Upper lobe of left lung (tissue), 6 donors: Measurements from ENCODE around the gene BTRC. TPM values are rescaled to one million over a fixed set of nuclear protein-coding genes. Genes with fewer than 3 reads are reported as not detected.

ENCODE experiments used
- ATAC-seq, 2 donors: fragments of 200-7000 bp; cut with Tn5 transposase; one replicate each; pipeline ENCODE4 v1.9.1; 2022; ENCODE audit warnings: mild to moderate bottlenecking in 2 of 2, moderate library complexity in 2 of 2; ENCODE audit not compliant: low FRiP score in 2 of 2
- DNase-seq, 2 donors: peaks; one replicate each; pipeline ENCODE4 v3.0.0-alpha.2; 2019 to 2020
- H3K27ac ChIP-seq, 4 donors: fragments of 200-600 bp; sonication (generic); one replicate each; pipeline ENCODE4 v1.5.1; 2016 to 2019
- H3K27me3 ChIP-seq, 4 donors: fragments of 200-600 bp; sonication (generic); one replicate each; pipeline ENCODE4 v1.5.1; 2017 to 2019
- H3K36me3 ChIP-seq, 4 donors: fragments of 200-600 bp; sonication (generic); one replicate each; pipeline ENCODE4 v1.5.1; 2016 to 2019
- H3K4me1 ChIP-seq, 4 donors: fragments of 200-600 bp; sonication (generic); one replicate each; pipeline ENCODE4 v1.5.1; 2018 to 2019
- H3K4me3 ChIP-seq, 4 donors: fragments of 200-600 bp; sonication (generic); one replicate each; pipeline ENCODE4 v1.5.1; 2017 to 2019; ENCODE audit warnings: mild to moderate bottlenecking in 2 of 4, moderate library complexity in 1 of 4
- H3K9me3 ChIP-seq, 4 donors: fragments of 200-600 bp; sonication (generic); one replicate each; pipeline ENCODE4 v1.5.1; 2018 to 2019
- EP300 ChIP-seq, 4 donors: sonication (generic); formaldehyde crosslinking; IDR thresholded peaks; one replicate each; pipeline ENCODE4 v1.5.1; 2017; ENCODE audit warnings: antibody characterized with exemption in 4 of 4, control low read depth in 2 of 4
- POLR2A ChIP-seq, 4 donors: fragments of 450-650 bp; IDR thresholded peaks; one replicate each; pipeline ENCODE4 v1.5.1; 2016 to 2017; ENCODE audit warnings: antibody characterized with exemption in 4 of 4, mild to moderate bottlenecking in 2 of 4
- POLR2AphosphoS5 ChIP-seq, 2 donors: sonication (generic); formaldehyde crosslinking; IDR thresholded peaks; one replicate each; pipeline ENCODE4 v1.5.1; 2017; ENCODE audit warnings: antibody characterized with exemption in 2 of 2
- WGBS, 2 donors: methylation state at CpG; one replicate each; pipeline ENCODE4 v1.1.5; 2017 to 2018; 5-methylcytosine and 5-hydroxymethylcytosine counted together
- total RNA-seq, 6 donors: library from RNA; depleted of rRNA in 4 of 6; stranded (reverse); fragments of >200 nt in 4 of 6; gene quantifications; one replicate each; pipeline versions ENCODE4 v1.1.0 to v1.2.1, GENCODE V29; 2016 to 2021
- TF ChIP-seq, protein P1 (sequence below), 6 experiments: fragments of 450-650 bp in 4 of 6; fragments of 200-600 bp in 2 of 6; sonication (generic) in 2 of 6; IDR thresholded peaks; one replicate each; pipeline ENCODE4 v1.5.1; 2016 to 2019; ENCODE audit warnings: antibody characterized with exemption in 6 of 6
- donor health status: DM: no; HTN: no; CAD: no; lungs with moderate emphysema.
- donor health status: DM: no; HTN: yes; CAD: no; lungs with severe emphysema.

Gene BTRC
- total RNA-seq, 6 donors from 2014 or later, result 8.5 to 21.0 (median 11.6) TPM

DNA sequence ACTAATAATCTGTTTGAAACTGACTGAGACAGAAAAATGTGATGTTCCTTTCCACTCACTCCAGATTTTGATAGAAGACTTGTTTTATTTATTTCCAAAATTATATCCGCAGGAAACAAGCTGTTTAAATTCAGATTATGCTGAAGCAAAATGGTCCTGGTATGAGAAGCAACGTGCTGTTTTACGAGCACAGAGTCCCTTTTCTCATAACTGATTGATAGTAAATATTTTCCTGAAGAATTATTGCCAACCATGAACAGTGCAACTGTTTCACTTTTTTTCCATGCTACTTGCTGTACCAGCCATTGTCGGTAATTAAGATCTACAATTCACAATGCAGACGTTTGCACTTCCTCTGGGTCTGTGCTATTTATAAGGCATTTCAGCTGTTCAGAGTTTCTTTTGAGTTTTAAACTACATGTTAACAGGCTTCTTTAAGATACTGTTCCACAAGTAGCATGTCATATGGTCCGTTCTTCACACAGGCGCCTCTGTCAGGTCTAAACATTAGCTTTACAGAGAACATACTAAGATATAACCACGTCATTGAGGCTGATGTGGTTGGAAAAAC is 130.3 kb downstream of the BTRC start:
- Histone ChIP-seq H3K4me3 (no peak overlapping the region), H3K27me3 (no peaks in the 10 kb centered on the region), H3K36me3 (no peaks in the 10 kb centered on the region), H3K27ac (no peak overlapping the region), H3K9me3 (no peaks in the 10 kb centered on the region), H3K4me1 (peaks cover 0 to 9% (median 3%) of the 10 kb centered on the region in 4 donors)
- ATAC-seq (no peak), DNase-seq (no peak)
- WGBS, 2 donors, result 67 to 72% methylated on average over 8 of the region's 8 CpGs
- TF ChIP-seq POLR2AphosphoS5 (IDR thresholded peaks at IDR 0.05) (no peak), POLR2A (IDR thresholded peaks at IDR 0.05) (no peak), EP300 (IDR thresholded peaks at IDR 0.05) (no peak)
- TF ChIP-seq, protein P1, sequence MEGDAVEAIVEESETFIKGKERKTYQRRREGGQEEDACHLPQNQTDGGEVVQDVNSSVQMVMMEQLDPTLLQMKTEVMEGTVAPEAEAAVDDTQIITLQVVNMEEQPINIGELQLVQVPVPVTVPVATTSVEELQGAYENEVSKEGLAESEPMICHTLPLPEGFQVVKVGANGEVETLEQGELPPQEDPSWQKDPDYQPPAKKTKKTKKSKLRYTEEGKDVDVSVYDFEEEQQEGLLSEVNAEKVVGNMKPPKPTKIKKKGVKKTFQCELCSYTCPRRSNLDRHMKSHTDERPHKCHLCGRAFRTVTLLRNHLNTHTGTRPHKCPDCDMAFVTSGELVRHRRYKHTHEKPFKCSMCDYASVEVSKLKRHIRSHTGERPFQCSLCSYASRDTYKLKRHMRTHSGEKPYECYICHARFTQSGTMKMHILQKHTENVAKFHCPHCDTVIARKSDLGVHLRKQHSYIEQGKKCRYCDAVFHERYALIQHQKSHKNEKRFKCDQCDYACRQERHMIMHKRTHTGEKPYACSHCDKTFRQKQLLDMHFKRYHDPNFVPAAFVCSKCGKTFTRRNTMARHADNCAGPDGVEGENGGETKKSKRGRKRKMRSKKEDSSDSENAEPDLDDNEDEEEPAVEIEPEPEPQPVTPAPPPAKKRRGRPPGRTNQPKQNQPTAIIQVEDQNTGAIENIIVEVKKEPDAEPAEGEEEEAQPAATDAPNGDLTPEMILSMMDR (IDR thresholded peaks at IDR 0.05), result no peak

DNA sequence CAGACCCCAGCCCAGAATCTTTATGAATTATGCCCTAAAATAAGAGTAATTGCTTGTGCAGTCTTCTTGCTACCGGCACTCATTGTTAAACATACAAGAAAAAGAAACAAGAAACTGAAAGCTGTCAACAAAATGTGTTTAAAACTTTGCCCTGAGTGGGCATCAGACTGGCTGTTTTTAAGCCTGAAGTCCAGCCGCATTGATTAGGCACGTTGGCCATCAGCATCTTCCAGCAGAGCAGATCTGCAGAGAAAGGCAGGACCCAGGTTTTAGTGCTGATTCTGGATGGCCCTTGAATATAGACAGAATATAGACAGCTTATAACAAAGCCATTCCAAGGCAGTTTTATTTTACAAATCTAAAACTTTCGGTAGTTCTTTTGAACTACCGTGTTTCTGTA is 131.2 kb downstream of the BTRC start:
- ATAC-seq, result no peak
- Histone ChIP-seq H3K36me3 (no peaks in the 10 kb centered on the region), H3K27ac (no peak overlapping the region), H3K4me1 (peaks cover 0 to 9% (median 6%) of the 10 kb centered on the region in 4 donors), H3K4me3 (no peak overlapping the region), H3K27me3 (no peaks in the 10 kb centered on the region), H3K9me3 (no peaks in the 10 kb centered on the region)
- DNase-seq, result no peak
- WGBS, 2 donors, result 86 to 89% methylated on average over 5 of the region's 5 CpGs
- TF ChIP-seq EP300 (IDR thresholded peaks at IDR 0.05), result no peak
- TF ChIP-seq, protein P1 (IDR thresholded peaks at IDR 0.05), result no peak
- TF ChIP-seq POLR2A (IDR thresholded peaks at IDR 0.05), result no peak
- no peak for TF ChIP-seq POLR2AphosphoS5 (IDR thresholded peaks at IDR 0.05)

- H3K9me3 ChIP-seq, result no peaks in the 10 kb centered on the region
- H3K27ac ChIP-seq, result no peak overlapping the region
- no peaks in the 10 kb centered on the region for H3K36me3 ChIP-seq
- TF ChIP-seq EP300 (IDR thresholded peaks at IDR 0.05) (no peak), POLR2AphosphoS5 (IDR thresholded peaks at IDR 0.05) (peak in 1 of 2 donors; percentile 27), POLR2A (IDR thresholded peaks at IDR 0.05) (no peak)
- TF ChIP-seq, protein P1 (IDR thresholded peaks at IDR 0.05), result no peak
- H3K4me3 ChIP-seq, result no peak overlapping the region
- WGBS, 2 donors, result 73 to 81% methylated on average over 23 of the region's 23 CpGs
- H3K4me1 ChIP-seq, result peaks cover 0 to 9% (median 6%) of the 10 kb centered on the region in 4 donors
- ATAC-seq (no peak), DNase-seq (no peak)
- no peaks in the 10 kb centered on the region for H3K27me3 ChIP-seq
Observed at GRCh38 chr10:101485681-101486554, 132.0 kb downstream of the BTRC start.

- Histone ChIP-seq H3K27me3 (no peaks in the 10 kb centered on the region), H3K36me3 (no peaks in the 10 kb centered on the region), H3K27ac (no peak overlapping the region), H3K9me3 (no peaks in the 10 kb centered on the region), H3K4me1 (peaks cover 0 to 9% (median 6%) of the 10 kb centered on the region in 4 donors), H3K4me3 (no peak overlapping the region)
- TF ChIP-seq POLR2AphosphoS5 (IDR thresholded peaks at IDR 0.05) (no peak), EP300 (IDR thresholded peaks at IDR 0.05) (no peak), POLR2A (IDR thresholded peaks at IDR 0.05) (no peak)
- TF ChIP-seq, protein P1 (IDR thresholded peaks at IDR 0.05), result no peak
- no peak for ATAC-seq
- WGBS, 2 donors, result 95 to 99% methylated on average over 3 of the region's 3 CpGs
- no peak for DNase-seq
Observed at GRCh38 chr10:101487399-101487798, 133.4 kb downstream of the BTRC start.
